GM18505 (cell line): ENCODE measurements around the gene ZNF678.

ENCODE experiments used
- ATAC-seq: cut with Tn5 transposase; IDR thresholded peaks from one replicate; pipeline ENCODE4 v1.9.1; 2021; ENCODE audit not compliant: unreplicated experiment
- POLR2A ChIP-seq: IDR thresholded peaks from 4 replicates; pipeline ENCODE4 v1.6.1; 2011; ENCODE audit warnings: borderline replicate concordance; ENCODE audit not compliant: insufficient read depth, insufficient read length; ENCODE audit errors: extremely low read depth

Gene ZNF678

DNA sequence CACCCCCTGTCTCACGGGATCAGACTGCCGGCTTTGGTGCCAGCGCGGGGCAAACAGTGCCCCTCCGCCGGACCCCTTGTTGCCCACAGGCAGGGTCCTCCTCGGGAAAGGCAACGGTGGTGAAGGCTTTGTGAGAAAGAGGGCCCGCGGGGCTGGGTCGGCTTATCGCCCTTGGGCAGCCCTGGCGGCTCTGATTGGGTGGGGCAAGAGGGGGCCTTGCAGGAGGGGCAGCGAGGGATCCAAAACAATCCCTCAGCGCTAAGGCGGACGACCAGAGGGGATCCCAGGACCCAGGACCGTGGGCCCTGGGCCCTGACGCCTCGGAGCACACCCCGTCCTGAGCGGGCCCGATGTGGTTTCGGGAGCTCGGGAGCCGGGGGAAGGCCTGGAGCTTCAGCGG lies 3.9 kb upstream of the ZNF678 start:
- no peak for TF ChIP-seq POLR2A
- ATAC-seq: no peak

GRCh38 chr1:227559926-227560325 lies 3.4 kb upstream of the ZNF678 start:
- no peak for ATAC-seq
- TF ChIP-seq POLR2A: no peak

DNA sequence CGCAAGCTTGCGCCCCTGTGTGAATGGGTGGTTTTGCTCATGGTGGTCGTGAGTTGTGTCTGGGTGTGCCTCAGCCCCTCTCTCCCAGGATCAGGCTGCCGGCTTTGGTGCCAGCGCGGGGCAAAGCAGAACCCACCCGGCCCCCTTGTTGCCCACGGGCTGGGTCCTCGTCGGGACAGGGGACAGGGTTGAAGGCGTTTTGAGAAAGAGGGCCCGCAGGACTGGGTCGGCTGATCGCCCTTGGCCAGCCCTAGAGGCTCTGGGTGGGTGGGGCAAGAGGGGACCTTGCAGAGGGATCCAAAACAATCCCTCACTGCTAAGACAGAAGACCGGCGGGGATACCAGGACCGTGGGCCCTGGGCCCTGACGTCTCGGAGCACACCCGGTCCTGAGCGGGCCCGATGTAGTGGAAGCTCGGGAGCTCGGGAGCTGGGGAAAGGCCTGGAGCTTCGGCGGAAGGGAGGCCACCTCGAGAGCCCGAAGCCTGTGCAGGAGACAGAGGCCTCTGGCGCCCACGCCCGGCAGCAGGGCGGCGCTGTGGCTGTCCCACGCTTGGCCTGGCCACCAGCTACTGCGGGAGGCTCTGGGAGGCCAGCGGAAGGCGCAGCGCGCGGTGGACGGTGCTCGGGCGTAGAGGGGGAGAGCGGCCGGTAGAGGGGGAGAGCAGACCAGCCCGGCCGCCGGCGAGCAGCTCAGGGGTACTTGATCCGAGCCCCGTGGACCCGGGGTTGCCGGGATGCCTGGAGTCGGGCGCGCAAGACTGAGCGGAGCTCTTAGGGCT lies 2.8 kb upstream of the ZNF678 start:
- no peak for TF ChIP-seq POLR2A
- ATAC-seq: no peak

DNA sequence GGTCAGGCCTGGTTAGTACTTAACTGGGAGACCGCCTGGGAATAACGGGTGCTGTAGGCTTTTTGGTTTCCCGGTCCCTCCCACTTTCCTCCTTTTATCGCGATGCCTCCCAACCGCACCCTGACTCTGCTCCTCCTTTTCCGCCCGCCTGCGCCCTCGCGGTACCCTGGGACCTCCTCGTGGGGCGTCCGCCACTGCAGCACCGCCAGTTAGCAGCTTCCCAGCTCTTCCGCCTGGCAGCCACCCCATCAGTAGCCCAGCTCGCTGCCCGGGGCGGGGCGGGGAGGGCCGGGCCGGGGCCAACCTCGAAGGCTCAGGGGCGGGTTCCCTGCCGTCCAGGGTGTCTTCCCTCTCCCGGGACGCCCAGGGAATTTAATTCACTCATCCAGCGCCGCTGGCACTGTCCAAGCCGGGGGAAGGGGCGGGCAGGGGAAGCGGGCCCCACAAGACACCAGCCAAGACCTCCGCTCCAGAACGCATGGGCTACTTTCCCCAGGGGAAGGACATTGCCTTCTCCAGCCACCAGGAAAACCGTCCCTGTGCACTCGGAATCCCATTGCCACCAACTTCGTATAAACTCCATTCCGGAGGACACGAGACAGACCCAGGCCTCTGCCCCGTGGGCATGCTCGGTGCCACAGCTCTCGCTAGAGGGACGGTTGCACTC lies 2.0 kb upstream of the ZNF678 start:
- no peak for ATAC-seq
- TF ChIP-seq POLR2A: no peak

- no peak for TF ChIP-seq POLR2A
- ATAC-seq: no peak
Measured at GRCh38 chr1:227562037-227562436, 1.3 kb upstream of the ZNF678 start.

- ATAC-seq: no peak
- no peak for TF ChIP-seq POLR2A
Measured at GRCh38 chr1:227562933-227563323, 428 bp upstream of the ZNF678 start.

- ATAC-seq: no peak
- no peak for TF ChIP-seq POLR2A
Measured at GRCh38 chr1:227567256-227567655, 3.9 kb downstream of the ZNF678 start.

DNA sequence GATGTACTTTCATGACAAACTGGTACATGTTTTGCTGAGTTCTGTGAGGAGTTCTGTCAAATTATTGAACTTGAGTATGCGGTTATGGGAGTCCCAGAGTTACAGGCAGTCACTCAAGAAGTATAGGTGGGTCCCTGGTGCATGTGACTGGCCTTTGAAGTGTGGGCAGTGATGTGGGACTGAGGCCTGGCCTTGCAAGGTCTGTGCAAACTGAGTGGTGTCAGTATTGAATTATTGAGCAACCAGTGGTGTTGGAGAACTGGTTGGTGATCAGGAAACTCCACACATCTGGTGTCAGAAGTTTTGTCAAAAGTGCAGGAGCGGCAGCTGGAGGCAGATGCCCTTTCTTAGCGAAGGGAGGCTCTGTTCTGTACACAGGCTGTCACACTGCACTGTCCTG lies 5.2 kb downstream of the ZNF678 start:
- TF ChIP-seq POLR2A: no peak
- ATAC-seq: no peak

- no peak for ATAC-seq
- TF ChIP-seq POLR2A: no peak
Measured at GRCh38 chr1:227572752-227573151, 9.4 kb downstream of the ZNF678 start.

GRCh38 chr1:227574926-227575325 lies 11.6 kb downstream of the ZNF678 start:
- ATAC-seq: no peak
- no peak for TF ChIP-seq POLR2A

GRCh38 chr1:227576189-227576588 lies 12.8 kb downstream of the ZNF678 start:
- no peak for ATAC-seq
- no peak for TF ChIP-seq POLR2A

DNA sequence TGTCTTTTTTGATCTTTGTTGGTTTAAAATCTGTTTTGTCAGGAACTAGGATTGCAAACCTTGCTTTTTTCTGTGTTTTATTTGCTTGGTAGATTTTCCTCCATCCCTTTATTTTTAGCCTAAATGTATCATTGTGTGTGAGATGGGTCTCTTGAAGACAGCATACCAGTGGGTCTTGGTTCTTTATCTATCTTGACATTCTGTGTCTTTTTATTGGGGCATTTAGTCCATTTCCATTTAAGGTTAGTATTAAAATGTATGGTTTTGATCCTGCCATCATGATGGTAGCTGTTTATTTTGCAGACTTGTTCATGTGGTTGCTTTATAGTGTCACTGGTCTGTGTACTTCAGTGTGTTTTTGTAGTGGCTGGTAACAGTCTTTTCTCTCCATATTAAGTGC lies 14.1 kb downstream of the ZNF678 start:
- no peak for TF ChIP-seq POLR2A
- no peak for ATAC-seq

DNA sequence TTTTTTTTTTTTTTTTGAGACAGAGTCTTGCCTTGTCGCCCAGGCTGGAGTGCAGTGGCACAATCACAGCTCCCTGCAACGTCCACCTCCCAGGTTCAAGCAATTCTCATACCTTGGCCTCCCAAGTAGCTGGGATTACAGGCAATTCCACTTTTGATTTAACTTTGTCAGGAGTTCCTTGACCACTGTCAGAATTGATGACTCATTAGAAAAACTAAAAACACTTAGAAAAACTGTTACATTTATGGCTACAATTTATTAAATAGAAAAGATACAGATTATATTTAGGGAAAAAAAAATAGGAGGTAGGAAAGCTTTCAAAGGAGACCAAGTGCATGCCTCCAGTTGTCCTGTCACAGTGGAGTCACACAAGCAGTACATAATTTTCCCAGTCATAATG lies 20.0 kb downstream of the ZNF678 start:
- TF ChIP-seq POLR2A: no peak
- ATAC-seq: no peak

DNA sequence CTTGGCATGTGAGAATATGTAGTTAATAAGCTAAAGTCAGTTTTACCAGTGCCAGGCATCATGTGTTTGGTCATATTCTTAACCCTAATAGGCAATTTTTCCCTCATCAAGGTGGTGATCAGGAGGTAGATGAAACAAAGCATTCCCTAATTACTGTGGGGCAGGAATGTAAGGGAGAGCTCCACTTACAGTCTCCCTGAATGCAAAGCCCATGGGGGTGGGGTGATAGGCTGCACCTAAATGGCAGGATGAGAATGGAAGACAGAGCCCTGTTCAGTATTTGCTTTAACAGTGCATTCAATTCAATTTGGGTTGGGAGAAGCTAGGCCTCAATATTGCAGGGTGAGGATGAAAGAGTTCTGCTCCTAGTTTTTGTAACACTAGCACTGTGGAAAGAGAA lies 23.4 kb downstream of the ZNF678 start:
- TF ChIP-seq POLR2A: no peak
- no peak for ATAC-seq
